T-helper 1 cell treated with Interleukin-12 subunit alpha and Interleukin-12 subunit beta and Interleukin-4 antibody, amounts not matched to agents 30 ng/mL and 1 ng/mL, for 36 hours (primary cell): ENCODE measurements around the gene ITPK1. TPM values are rescaled to one million over a fixed set of nuclear protein-coding genes. Genes with fewer than 3 reads are reported as not detected.
"Not testable (repeated sequence)": the region's sequence is repeated elsewhere in the genome, so short reads cannot be mapped to it uniquely, and the experiment has no call there.

Experiments used
- intact Hi-C: fragments of 100-400 bp; cut with micrococcal nuclease; formaldehyde crosslinking; loops from one replicate; pipeline ENCODE4 v1.15.1; 2024
- total RNA-seq: library from RNA; stranded (reverse); gene quantifications from 2 replicates; pipeline ENCODE4 v1.2.3, GENCODE V29; 2022

Gene ITPK1
- 68.4 and 74.0 TPM in 2 replicates for total RNA-seq

GRCh38 chr14:93115821-93116675, at the start of gene ITPK1:
Gene ITPK1 (minus strand): TSS chr14:93115925. CDS start chr14:93115163, 762 bp downstream.
- intact Hi-C loops = loop anchor here (1.0 to 10.0 kb wide), 4 partner anchors 69 to 1059 kb away; partner anchors contain the start of genes CPSF2, GOLGA5, LYSET and NDUFB1

DNA sequence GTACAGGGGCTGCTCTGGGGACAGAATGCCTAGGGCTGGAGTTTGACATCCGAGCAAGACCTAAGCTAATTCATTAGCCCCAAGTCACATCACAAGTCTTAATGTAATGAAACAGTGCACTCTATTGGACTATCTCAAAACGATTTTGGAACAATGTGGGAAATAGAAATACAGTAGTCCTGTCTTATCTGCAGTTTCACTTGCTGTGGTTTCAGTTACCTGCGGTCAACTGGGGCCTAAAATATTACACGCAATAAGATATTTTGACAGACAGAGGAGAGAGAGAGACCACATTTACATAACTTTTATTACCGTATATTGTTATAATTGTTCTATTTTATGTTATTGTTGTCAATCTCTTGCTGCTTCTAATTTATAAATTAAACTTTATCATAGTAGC, 47.8 kb upstream of the ITPK1 start:
- intact Hi-C loops = loop anchor here (2.0 kb wide), 1 partner anchor 15 kb away; no protein-coding TSS in a partner anchor

DNA sequence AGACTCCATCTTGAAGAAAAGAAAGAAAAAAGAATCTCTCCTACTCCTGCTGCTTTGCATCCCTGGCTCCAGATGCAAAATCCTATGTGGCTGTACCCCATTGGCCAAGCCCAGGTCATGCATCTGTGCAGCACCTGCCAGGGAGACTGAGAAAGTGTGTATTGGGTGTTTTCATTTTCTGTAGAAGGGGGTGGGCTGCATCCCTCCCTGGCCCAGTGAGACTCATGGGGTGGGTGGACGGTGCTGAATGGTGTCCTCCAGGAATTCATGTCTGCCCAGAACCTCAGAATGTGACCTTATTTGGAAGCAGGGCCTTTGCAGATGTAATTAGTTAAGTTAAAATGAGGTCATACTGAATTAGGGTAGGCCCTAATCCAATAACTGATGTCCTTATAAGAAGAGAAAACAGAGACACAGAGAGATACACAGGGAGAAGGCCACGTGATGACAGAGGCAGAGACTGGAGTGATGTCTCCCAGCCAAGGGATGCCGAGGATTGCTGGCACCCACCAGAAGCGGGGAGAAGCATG, 45.8 kb upstream of the ITPK1 start:
- intact Hi-C loops = no loop called here

DNA sequence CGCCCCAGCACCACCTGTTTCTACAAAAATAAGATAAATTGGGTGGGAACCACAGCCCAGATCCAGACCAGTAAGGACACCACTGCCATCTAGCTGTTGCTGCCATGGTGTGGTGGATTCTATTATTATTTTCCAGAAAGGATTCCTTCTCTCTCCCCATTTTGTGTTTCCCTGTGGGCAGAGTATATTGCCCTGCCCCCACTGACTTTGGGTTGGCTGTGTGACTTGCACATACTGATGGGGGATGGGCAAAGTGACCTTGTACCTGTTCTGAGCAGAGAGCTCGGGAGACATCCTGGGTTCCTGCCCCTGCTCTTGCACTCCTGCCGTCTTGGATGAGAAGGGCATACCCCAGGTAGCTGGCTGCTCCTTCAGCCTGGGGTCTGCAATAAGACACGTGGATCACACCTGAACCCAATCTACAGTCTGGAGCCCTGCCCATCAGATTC, 44.7 kb upstream of the ITPK1 start:
- intact Hi-C loops = loop anchor here (1.0 kb wide), 1 partner anchor 23 kb away; no protein-coding TSS in a partner anchor

- intact Hi-C loops = loop anchor here (1.0 kb wide), 1 partner anchor 24 kb away; no protein-coding TSS in a partner anchor
Observed at GRCh38 chr14:93159625-93160352, 44.1 kb upstream of the ITPK1 start.

DNA sequence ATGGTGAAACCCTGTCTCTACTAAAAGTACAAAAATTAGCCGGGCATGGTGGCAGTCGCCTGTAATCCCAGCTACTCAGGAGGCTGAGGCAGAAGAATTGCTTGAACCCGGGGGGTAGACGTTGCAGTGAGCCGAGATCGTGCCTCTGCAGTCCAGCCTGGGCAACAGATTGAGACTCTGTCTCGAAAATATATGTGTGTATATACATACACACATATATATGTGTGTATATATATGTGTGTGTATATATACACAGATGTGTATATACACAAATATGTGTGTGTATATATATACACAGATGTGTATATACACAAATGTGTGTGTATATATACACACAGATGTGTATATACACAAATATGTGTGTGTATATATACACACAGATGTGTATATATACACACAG, 42.6 kb upstream of the ITPK1 start:
- intact Hi-C loops = not testable (repeated sequence)

- intact Hi-C loops = no loop called here
Observed at GRCh38 chr14:93156693-93157369, 41.1 kb upstream of the ITPK1 start.

GRCh38 chr14:93155667-93156066, 39.9 kb upstream of the ITPK1 start:
- intact Hi-C loops = no loop called here

GRCh38 chr14:93153121-93153520, 37.4 kb upstream of the ITPK1 start:
- intact Hi-C loops = no loop called here

- intact Hi-C loops = no loop called here
Observed at GRCh38 chr14:93150227-93151208, 34.8 kb upstream of the ITPK1 start.

DNA sequence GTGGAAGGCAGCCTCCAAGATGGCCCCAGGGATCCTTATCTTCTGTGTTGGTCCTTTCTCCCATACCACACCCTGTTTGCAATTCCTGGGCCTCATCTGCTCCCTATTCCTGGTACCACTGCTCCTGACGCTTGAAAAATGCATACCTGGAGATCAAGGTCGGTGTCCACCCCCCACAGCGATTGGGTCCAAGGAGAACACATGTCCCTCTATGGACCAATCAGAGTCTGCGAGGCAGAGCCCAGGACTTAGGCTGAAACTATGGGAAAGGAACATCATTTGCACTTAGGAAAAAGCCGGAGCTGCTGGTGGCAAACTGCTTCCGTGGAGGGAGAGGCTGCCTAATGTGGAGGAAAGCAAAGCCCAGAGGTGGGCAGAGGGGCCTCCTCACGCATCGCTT, 33.3 kb upstream of the ITPK1 start:
- intact Hi-C loops = no loop called here

DNA sequence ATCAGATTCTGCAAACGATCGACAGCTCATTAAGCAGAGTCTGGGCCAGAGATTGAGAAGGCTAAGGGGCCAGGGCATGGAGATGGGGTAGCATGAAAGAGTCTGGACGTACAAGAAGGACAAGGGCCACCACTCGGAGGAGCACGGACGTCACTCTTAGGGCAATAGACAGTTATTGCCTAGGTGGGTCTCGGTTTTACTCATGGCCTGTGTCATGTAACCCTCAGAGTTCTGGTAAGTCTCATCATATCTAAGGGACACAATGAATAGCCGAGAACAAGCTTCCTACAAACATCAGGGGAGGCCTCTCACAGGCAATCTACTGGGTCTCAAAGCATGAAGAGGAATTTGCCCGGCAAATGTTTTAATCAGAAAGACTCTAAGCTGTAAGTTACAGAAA, 30.4 kb upstream of the ITPK1 start:
- intact Hi-C loops = no loop called here

GRCh38 chr14:93142854-93143652, 27.3 kb upstream of the ITPK1 start:
- intact Hi-C loops = no loop called here

DNA sequence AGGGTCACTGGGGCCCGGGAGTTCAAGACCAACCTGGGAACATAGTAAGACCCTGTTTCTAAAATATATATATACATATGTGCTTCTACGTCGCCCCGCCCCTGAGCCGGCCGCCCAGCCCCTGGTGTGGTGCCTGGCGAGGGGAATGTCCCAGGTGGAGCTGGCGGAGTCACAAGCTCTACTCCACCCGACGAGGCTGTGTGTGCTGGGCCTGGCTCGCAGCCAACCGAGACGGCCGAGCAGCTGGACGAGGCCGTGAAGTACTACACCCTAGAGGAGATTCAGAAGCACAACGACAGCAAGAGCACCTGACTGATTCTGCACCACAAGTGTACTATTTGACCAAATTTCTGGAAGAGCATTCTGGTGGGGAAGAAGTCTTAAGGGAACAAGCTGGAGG, 22.1 kb upstream of the ITPK1 start:
- intact Hi-C loops = loop anchor here (2.0 to 10.0 kb wide), 2 partner anchors 47 to 293 kb away; partner anchors contain the start of genes LYSET and MOAP1

GRCh38 chr14:93136508-93136907, 20.8 kb upstream of the ITPK1 start:
- intact Hi-C loops = loop anchor here (10.0 kb wide), 1 partner anchor 292 kb away; no protein-coding TSS in a partner anchor

DNA sequence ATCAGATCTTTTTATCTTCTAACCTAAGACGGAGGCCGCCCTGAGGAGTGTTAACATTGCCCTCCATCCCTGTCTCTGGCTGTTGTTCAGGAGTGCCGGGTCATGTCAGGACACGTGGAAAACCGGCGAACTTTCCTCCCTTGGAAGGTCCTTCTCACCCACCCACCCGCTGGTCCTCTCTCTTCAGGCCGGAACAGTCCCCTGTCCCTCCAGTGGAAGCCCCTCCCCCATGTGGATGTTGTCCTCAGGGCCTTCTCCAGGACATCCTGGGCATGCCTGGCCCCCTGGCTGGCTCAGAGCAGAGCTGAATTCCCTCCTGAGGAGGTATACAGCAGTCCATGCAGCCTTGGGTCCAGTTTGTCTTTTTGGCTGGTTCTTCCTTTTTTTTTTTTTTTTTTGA, 20.3 kb upstream of the ITPK1 start:
- intact Hi-C loops = loop anchor here (10.0 kb wide), 1 partner anchor 291 kb away; no protein-coding TSS in a partner anchor

DNA sequence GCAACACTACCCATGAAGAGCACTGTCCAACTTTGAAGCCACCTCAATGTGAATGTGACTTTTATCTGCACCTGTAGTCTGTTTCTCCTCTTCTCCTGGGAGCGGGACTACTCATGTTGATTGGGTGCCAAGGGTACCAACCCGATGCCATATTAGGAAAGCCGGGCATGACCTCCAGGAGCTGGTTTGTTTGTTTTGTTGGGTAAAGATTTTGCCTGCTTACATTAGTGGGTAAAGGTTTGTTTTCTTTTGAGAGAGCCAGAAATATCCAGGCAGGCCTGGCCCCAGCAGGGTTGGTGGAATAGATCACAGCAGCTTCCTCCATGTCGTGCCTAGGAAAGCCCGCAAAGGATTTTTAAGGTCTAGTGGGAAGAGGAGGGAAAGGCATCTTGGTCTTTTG, 19.7 kb upstream of the ITPK1 start:
- intact Hi-C loops = loop anchor here (10.0 kb wide), 1 partner anchor 291 kb away; no protein-coding TSS in a partner anchor

- intact Hi-C loops = loop anchor here (10.0 kb wide), 1 partner anchor 289 kb away; no protein-coding TSS in a partner anchor
Observed at GRCh38 chr14:93133464-93133863, 17.7 kb upstream of the ITPK1 start.
